ENCODE results near the gene HOXA1.

The HOXA1 gene

GRCh38 chr7:27122077-27122910 is 26.5 kb upstream of the HOXA1 start:
- H3K9me3 ChIP-seq (ENCODE audit: control insufficient read depth, low read length) = no peaks in the 10 kb centered on the region
- no peak overlapping the region for H3K9ac ChIP-seq
- H3K27me3 ChIP-seq (ENCODE audit: control insufficient read depth, insufficient read depth, low read length) = no peaks in the 10 kb centered on the region
- peak overlapping the region; percentile 1 for H3K4me3 ChIP-seq (ENCODE audit: low read depth, low read length)
- H3K36me3 ChIP-seq (ENCODE audit: control insufficient read depth, insufficient read depth, low read length) = no peaks in the 10 kb centered on the region
- no peaks in the 10 kb centered on the region for H3K4me1 ChIP-seq
- H3K79me2 ChIP-seq = no peaks in the 10 kb centered on the region
- H3K4me2 ChIP-seq (ENCODE audit: low read length) = no peak overlapping the region
- no peak overlapping the region for H3K27ac ChIP-seq
- no peak overlapping the region for H2AFZ ChIP-seq
- TF ChIP-seq, protein P1, sequence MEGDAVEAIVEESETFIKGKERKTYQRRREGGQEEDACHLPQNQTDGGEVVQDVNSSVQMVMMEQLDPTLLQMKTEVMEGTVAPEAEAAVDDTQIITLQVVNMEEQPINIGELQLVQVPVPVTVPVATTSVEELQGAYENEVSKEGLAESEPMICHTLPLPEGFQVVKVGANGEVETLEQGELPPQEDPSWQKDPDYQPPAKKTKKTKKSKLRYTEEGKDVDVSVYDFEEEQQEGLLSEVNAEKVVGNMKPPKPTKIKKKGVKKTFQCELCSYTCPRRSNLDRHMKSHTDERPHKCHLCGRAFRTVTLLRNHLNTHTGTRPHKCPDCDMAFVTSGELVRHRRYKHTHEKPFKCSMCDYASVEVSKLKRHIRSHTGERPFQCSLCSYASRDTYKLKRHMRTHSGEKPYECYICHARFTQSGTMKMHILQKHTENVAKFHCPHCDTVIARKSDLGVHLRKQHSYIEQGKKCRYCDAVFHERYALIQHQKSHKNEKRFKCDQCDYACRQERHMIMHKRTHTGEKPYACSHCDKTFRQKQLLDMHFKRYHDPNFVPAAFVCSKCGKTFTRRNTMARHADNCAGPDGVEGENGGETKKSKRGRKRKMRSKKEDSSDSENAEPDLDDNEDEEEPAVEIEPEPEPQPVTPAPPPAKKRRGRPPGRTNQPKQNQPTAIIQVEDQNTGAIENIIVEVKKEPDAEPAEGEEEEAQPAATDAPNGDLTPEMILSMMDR (IDR thresholded peaks at IDR 0.05) = no peak

DNA sequence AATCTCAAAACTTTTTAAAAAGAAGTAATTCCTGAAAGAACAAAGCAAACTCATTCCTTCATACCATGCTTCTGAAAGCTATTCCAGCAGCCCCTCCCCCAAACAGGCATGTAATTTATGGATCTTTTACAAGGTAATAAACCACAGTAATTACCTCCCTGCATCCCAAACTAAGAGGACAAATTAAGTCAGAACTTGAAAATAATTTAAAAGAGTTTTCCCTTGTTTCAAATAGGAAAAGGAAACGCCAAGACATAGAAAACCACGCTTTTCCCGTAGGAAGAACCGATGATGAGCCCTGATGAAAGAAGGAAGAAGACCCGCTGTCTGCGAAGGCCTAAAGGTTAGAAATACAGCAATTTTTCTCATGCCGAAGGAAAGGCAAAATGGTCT is 25.9 kb upstream of the HOXA1 start:
- no peaks in the 10 kb centered on the region for H3K27me3 ChIP-seq (ENCODE audit: control insufficient read depth, insufficient read depth, low read length)
- H3K27ac ChIP-seq = no peak overlapping the region
- H3K4me3 ChIP-seq (ENCODE audit: low read depth, low read length) = no peak overlapping the region

GRCh38 chr7:27119412-27119911 is 23.7 kb upstream of the HOXA1 start:
- Histone ChIP-seq H3K4me3 (ENCODE audit: low read depth, low read length) (no peak overlapping the region), H3K9ac (no peak overlapping the region), H2AFZ (no peak overlapping the region), H3K36me3 (ENCODE audit: control insufficient read depth, insufficient read depth, low read length) (no peaks in the 10 kb centered on the region), H3K27ac (no peak overlapping the region), H3K4me2 (ENCODE audit: low read length) (no peak overlapping the region), H3K79me2 (no peaks in the 10 kb centered on the region), H3K4me1 (no peaks in the 10 kb centered on the region), H3K9me3 (ENCODE audit: control insufficient read depth, low read length) (no peaks in the 10 kb centered on the region), H3K27me3 (ENCODE audit: control insufficient read depth, insufficient read depth, low read length) (no peaks in the 10 kb centered on the region)
- TF ChIP-seq, protein P1 (IDR thresholded peaks at IDR 0.05) = no peak

More for the DNA sequence above, 25.9 kb upstream of the HOXA1 start:
- H3K4me2 ChIP-seq (ENCODE audit: low read length) = no peak overlapping the region
- H3K9ac ChIP-seq = no peak overlapping the region
- H3K79me2 ChIP-seq = no peaks in the 10 kb centered on the region
- no peaks in the 10 kb centered on the region for H3K9me3 ChIP-seq (ENCODE audit: control insufficient read depth, low read length)
- H3K4me1 ChIP-seq = no peaks in the 10 kb centered on the region
- H2AFZ ChIP-seq = no peak overlapping the region
- TF ChIP-seq, protein P1 (IDR thresholded peaks at IDR 0.05) = no peak
- no peaks in the 10 kb centered on the region for H3K36me3 ChIP-seq (ENCODE audit: control insufficient read depth, insufficient read depth, low read length)

DNA sequence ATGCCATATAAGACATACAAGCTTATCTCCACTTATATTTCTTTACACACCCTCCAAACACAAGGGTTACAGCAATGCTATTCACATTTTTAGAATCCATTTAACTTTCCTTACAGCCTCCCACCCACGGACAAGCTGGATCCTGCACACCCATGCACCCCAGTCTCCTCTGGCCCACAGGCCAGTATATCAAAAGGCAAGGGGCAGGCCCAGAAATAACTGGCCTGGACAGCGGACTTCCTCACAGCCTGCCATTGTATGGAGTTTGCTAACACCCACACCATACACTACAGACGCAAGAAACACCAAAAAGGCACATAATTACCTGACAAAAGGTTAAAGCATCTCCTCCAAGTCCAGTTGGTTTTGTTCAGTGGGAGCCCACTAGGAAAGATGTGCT is 22.8 kb upstream of the HOXA1 start:
- H3K9me3 ChIP-seq (ENCODE audit: control insufficient read depth, low read length) = no peaks in the 10 kb centered on the region
- H3K36me3 ChIP-seq (ENCODE audit: control insufficient read depth, insufficient read depth, low read length) = no peaks in the 10 kb centered on the region
- TF ChIP-seq, protein P1 (IDR thresholded peaks at IDR 0.05) = no peak
- no peak overlapping the region for H3K27ac ChIP-seq
- H3K4me3 ChIP-seq (ENCODE audit: low read depth, low read length) = peak overlapping the region; percentile 38
- no peaks in the 10 kb centered on the region for H3K27me3 ChIP-seq (ENCODE audit: control insufficient read depth, insufficient read depth, low read length)
- H3K9ac ChIP-seq = no peak overlapping the region
- H3K79me2 ChIP-seq = no peaks in the 10 kb centered on the region
- H3K4me1 ChIP-seq = no peaks in the 10 kb centered on the region
- H2AFZ ChIP-seq = no peak overlapping the region
- H3K4me2 ChIP-seq (ENCODE audit: low read length) = peak overlapping the region; percentile 2

All from parathyroid adenoma (tissue), 2 donors.